ENCODE data around the gene CORO2B.

CORO2B gene

GRCh38 chr15:68706256-68706655 is 127.5 kb downstream of the CORO2B start:
- DNase-seq = no peak
- Histone ChIP-seq H3K27ac (no peak overlapping the region), H3K4me3 (ENCODE audit: low read depth, low read length) (no peak overlapping the region)

GRCh38 chr15:68706931-68707330 is 128.1 kb downstream of the CORO2B start:
- peaks cover 18% of the 10 kb centered on the region for H3K36me3 ChIP-seq
- no peaks in the 10 kb centered on the region for H3K27me3 ChIP-seq (ENCODE audit: insufficient read depth, low read depth, severe bottlenecking)
- H3K4me3 ChIP-seq (ENCODE audit: low read depth, low read length) = no peak overlapping the region
- no peak overlapping the region for H3K27ac ChIP-seq
- H3K9me3 ChIP-seq (ENCODE audit: severe bottlenecking) = no peaks in the 10 kb centered on the region
- DNase-seq = peak; percentile 48
- TF ChIP-seq CTCF (IDR thresholded peaks at IDR 0.05; ENCODE audit: low read depth, low read length) = no peak

More at GRCh38 chr15:68706256-68706655, 127.5 kb downstream of the CORO2B start:
- TF ChIP-seq CTCF (IDR thresholded peaks at IDR 0.05; ENCODE audit: low read depth, low read length) = no peak
- peaks cover 11% of the 10 kb centered on the region for H3K36me3 ChIP-seq
- no peaks in the 10 kb centered on the region for H3K27me3 ChIP-seq (ENCODE audit: insufficient read depth, low read depth, severe bottlenecking)
- H3K9me3 ChIP-seq (ENCODE audit: severe bottlenecking) = no peaks in the 10 kb centered on the region

GRCh38 chr15:68707386-68707785 is 128.6 kb downstream of the CORO2B start:
- Histone ChIP-seq H3K4me3 (ENCODE audit: low read depth, low read length) (no peak overlapping the region), H3K36me3 (peaks cover 23% of the 10 kb centered on the region), H3K27ac (no peak overlapping the region), H3K9me3 (ENCODE audit: severe bottlenecking) (no peaks in the 10 kb centered on the region), H3K27me3 (ENCODE audit: insufficient read depth, low read depth, severe bottlenecking) (no peaks in the 10 kb centered on the region)
- no peak for DNase-seq
- no peak for TF ChIP-seq CTCF (IDR thresholded peaks at IDR 0.05; ENCODE audit: low read depth, low read length)

GRCh38 chr15:68709876-68710275 is 131.1 kb downstream of the CORO2B start:
- no peaks in the 10 kb centered on the region for H3K9me3 ChIP-seq (ENCODE audit: severe bottlenecking)
- H3K36me3 ChIP-seq = peaks cover 45% of the 10 kb centered on the region
- H3K4me3 ChIP-seq (ENCODE audit: low read depth, low read length) = no peak overlapping the region
- no peak overlapping the region for H3K27ac ChIP-seq
- TF ChIP-seq CTCF (IDR thresholded peaks at IDR 0.05; ENCODE audit: low read depth, low read length) = no peak
- no peak for DNase-seq
- H3K27me3 ChIP-seq (ENCODE audit: insufficient read depth, low read depth, severe bottlenecking) = no peaks in the 10 kb centered on the region

- Histone ChIP-seq H3K27ac (no peak overlapping the region), H3K36me3 (peaks cover 52% of the 10 kb centered on the region), H3K4me3 (ENCODE audit: low read depth, low read length) (no peak overlapping the region), H3K27me3 (ENCODE audit: insufficient read depth, low read depth, severe bottlenecking) (no peaks in the 10 kb centered on the region), H3K9me3 (ENCODE audit: severe bottlenecking) (no peaks in the 10 kb centered on the region)
- TF ChIP-seq CTCF (IDR thresholded peaks at IDR 0.05; ENCODE audit: low read depth, low read length) = no peak
- no peak for DNase-seq
Measured at GRCh38 chr15:68710536-68710935, 131.7 kb downstream of the CORO2B start.

- no peak overlapping the region for H3K27ac ChIP-seq
- peaks cover 58% of the 10 kb centered on the region for H3K36me3 ChIP-seq
- H3K4me3 ChIP-seq (ENCODE audit: low read depth, low read length) = no peak overlapping the region
- no peaks in the 10 kb centered on the region for H3K27me3 ChIP-seq (ENCODE audit: insufficient read depth, low read depth, severe bottlenecking)
- TF ChIP-seq CTCF (IDR thresholded peaks at IDR 0.05; ENCODE audit: low read depth, low read length) = no peak
- H3K9me3 ChIP-seq (ENCODE audit: severe bottlenecking) = no peaks in the 10 kb centered on the region
- DNase-seq = no peak
Measured at GRCh38 chr15:68711406-68711805, 132.6 kb downstream of the CORO2B start.

All from WERI-Rb-1 (cell line).